Body of pancreas (tissue), 4 donors: ENCODE measurements around the gene CD177.

Experiments
- POLR2A ChIP-seq, 3 donors: fragments of 450-650 bp; IDR thresholded peaks; one replicate each; pipeline ENCODE4 v1.6.1; 2016; ENCODE audit warnings: antibody characterized with exemption in 3 of 3, mild to moderate bottlenecking in 2 of 3
- TF ChIP-seq, protein P1 (sequence below), 7 experiments: fragments of 450-650 bp in 4 of 7; fragments of 200-600 bp in 3 of 7; sonication (generic) in 3 of 7; IDR thresholded peaks; one replicate each; pipeline ENCODE4 v1.5.1; 2016 to 2019; ENCODE audit warnings: antibody characterized with exemption in 7 of 7

DNA sequence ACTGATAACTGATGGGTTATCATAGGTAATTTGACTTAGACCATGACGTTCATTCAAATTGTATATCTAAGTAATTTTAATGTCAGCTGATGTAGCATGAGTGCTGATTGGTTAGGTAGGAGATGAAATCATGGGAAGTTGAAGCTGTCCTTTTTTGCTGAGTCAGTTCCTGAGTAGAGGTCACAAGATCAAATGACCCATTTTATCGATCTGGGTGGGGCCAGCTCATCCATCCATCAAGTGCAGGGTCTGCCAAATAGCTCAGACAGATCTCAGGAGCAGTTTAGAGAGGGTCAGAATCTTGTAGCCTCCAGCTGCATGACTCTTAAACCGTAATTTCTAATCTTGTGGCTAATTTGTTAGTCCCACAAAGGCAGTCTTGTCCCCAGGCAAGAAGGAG lies 35.3 kb upstream of the CD177 start:
- TF ChIP-seq, protein P1, sequence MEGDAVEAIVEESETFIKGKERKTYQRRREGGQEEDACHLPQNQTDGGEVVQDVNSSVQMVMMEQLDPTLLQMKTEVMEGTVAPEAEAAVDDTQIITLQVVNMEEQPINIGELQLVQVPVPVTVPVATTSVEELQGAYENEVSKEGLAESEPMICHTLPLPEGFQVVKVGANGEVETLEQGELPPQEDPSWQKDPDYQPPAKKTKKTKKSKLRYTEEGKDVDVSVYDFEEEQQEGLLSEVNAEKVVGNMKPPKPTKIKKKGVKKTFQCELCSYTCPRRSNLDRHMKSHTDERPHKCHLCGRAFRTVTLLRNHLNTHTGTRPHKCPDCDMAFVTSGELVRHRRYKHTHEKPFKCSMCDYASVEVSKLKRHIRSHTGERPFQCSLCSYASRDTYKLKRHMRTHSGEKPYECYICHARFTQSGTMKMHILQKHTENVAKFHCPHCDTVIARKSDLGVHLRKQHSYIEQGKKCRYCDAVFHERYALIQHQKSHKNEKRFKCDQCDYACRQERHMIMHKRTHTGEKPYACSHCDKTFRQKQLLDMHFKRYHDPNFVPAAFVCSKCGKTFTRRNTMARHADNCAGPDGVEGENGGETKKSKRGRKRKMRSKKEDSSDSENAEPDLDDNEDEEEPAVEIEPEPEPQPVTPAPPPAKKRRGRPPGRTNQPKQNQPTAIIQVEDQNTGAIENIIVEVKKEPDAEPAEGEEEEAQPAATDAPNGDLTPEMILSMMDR (IDR thresholded peaks at IDR 0.05) = no peak
- no peak for TF ChIP-seq POLR2A (IDR thresholded peaks at IDR 0.05)
